ENCODE data around the gene TNP1. TPM values are rescaled to one million over a fixed set of nuclear protein-coding genes. Genes with fewer than 3 reads are reported as not detected.

TNP1 gene
- total RNA-seq, 4 donors from 2014 or later: not detected

- Histone ChIP-seq H3K27ac (no peak overlapping the region), H3K4me1 (no peaks in the 10 kb centered on the region), H3K4me3 (no peak overlapping the region), H3K27me3 (no peaks in the 10 kb centered on the region), H3K9me3 (no peaks in the 10 kb centered on the region), H3K36me3 (no peaks in the 10 kb centered on the region)
- no peak for TF ChIP-seq CTCF (IDR thresholded peaks at IDR 0.05)
- no peak for TF ChIP-seq POLR2A (IDR thresholded peaks at IDR 0.05)
- DNase-seq: no peak
Measured at GRCh38 chr2:216855079-216855478, 4.8 kb downstream of the TNP1 start.

GRCh38 chr2:216851486-216852090, 8.3 kb downstream of the TNP1 start:
- Histone ChIP-seq H3K27me3 (no peaks in the 10 kb centered on the region), H3K4me1 (no peaks in the 10 kb centered on the region), H3K36me3 (no peaks in the 10 kb centered on the region), H3K27ac (no peak overlapping the region), H3K4me3 (no peak overlapping the region), H3K9me3 (no peaks in the 10 kb centered on the region)
- no peak for DNase-seq
- TF ChIP-seq CTCF (IDR thresholded peaks at IDR 0.05) (no peak), POLR2A (IDR thresholded peaks at IDR 0.05) (no peak)

GRCh38 chr2:216850665-216851322, 9.1 kb downstream of the TNP1 start:
- Histone ChIP-seq H3K4me1 (no peaks in the 10 kb centered on the region), H3K36me3 (no peaks in the 10 kb centered on the region), H3K9me3 (no peaks in the 10 kb centered on the region), H3K4me3 (no peak overlapping the region), H3K27me3 (no peaks in the 10 kb centered on the region), H3K27ac (no peak overlapping the region)
- no peak for DNase-seq
- TF ChIP-seq CTCF (IDR thresholded peaks at IDR 0.05) (no peak), POLR2A (IDR thresholded peaks at IDR 0.05) (no peak)

- TF ChIP-seq POLR2A (IDR thresholded peaks at IDR 0.05) (no peak), CTCF (IDR thresholded peaks at IDR 0.05) (no peak)
- DNase-seq: no peak
- Histone ChIP-seq H3K4me1 (no peaks in the 10 kb centered on the region), H3K27me3 (no peaks in the 10 kb centered on the region), H3K36me3 (no peaks in the 10 kb centered on the region), H3K4me3 (no peak overlapping the region), H3K27ac (no peak overlapping the region), H3K9me3 (no peaks in the 10 kb centered on the region)
Measured at GRCh38 chr2:216849987-216850386, 9.9 kb downstream of the TNP1 start.

GRCh38 chr2:216845426-216845825, 14.4 kb downstream of the TNP1 start:
- Histone ChIP-seq H3K27ac (no peak overlapping the region), H3K4me3 (no peak overlapping the region), H3K27me3 (no peaks in the 10 kb centered on the region), H3K36me3 (no peaks in the 10 kb centered on the region), H3K9me3 (no peaks in the 10 kb centered on the region), H3K4me1 (no peaks in the 10 kb centered on the region)
- DNase-seq: no peak
- TF ChIP-seq POLR2A (IDR thresholded peaks at IDR 0.05) (no peak), CTCF (IDR thresholded peaks at IDR 0.05) (no peak)
